ENCODE results near the gene TTC14.

Gene TTC14

GRCh38 chr3:180640987-180641386 lies 39.0 kb downstream of the TTC14 start:
- DNase-seq: no peak

GRCh38 chr3:180646187-180646790 lies 44.3 kb downstream of the TTC14 start:
- no peak for DNase-seq

GRCh38 chr3:180656406-180656805 lies 54.4 kb downstream of the TTC14 start:
- DNase-seq: no peak

- DNase-seq: no peak
Measured at GRCh38 chr3:180657094-180657493, 55.1 kb downstream of the TTC14 start.

Data from GOT3 (cell line).